ENCODE data around the gene SLC4A1. TPM values are rescaled to one million over a fixed set of nuclear protein-coding genes. Genes with fewer than 3 reads are reported as not detected.

The SLC4A1 gene
- total and polyA plus RNA-seq, 2 of the 13 experiments (the other 11 are each of a cell fraction or from before 2014, with no cell fraction given), result not detected

GRCh38 chr17:44257815-44258760 is 9.8 kb downstream of the SLC4A1 start:
- ChIA-PET POLR2A (interaction anchor here (0.9 to 1.1 kb wide), 2 partner anchors 22 kb away, joined by 3 to 4 read pairs; no protein-coding TSS in a partner anchor), CTCF (ENCODE audit: low intra/inter-chr PET ratio, low total read pairs) (no interaction called here)
- Histone ChIP-seq H3K27ac (ENCODE audit: extremely low read length, insufficient read depth, low read length) (no peak overlapping the region), H3K27me3 (ENCODE audit: control insufficient read depth in 1 of 2, insufficient read depth in 2 of 2, low read length in 2 of 2) (peaks cover 33 to 85% of the 10 kb centered on the region in 2 experiments), H4K20me1 (ENCODE audit: insufficient read depth, low read length) (no peaks in the 10 kb centered on the region), H3K4me3 (replicated peaks in 1 of 3; ENCODE audit: insufficient read depth in 1 of 3, low read depth in 2 of 3, low read length in 3 of 3) (no peak overlapping the region), H3K9me3 (ENCODE audit: low read length) (no peaks in the 10 kb centered on the region), H3K79me2 (ENCODE audit: insufficient read depth, low read length) (no peaks in the 10 kb centered on the region), H3K4me2 (ENCODE audit: low read depth, low read length) (no peak overlapping the region), H3K4me1 (ENCODE audit: insufficient read depth, low read length) (no peaks in the 10 kb centered on the region), H3K9ac (ENCODE audit: insufficient read depth, low read depth, low read length) (no peak overlapping the region), H3K36me3 (replicated peaks in 1 of 2; ENCODE audit: control insufficient read depth in 1 of 2, insufficient read depth in 2 of 2, low read length in 2 of 2) (no peaks in the 10 kb centered on the region), H2AFZ (ENCODE audit: low read length) (no peak overlapping the region)
- DNase-seq (ENCODE audit: low spot score), result no peak
- intact Hi-C loops (cut with micrococcal nuclease; ENCODE audit: unreplicated experiment) (no loop called here), in situ Hi-C loops (cut with HindIII; ENCODE audit: extremely low pct_ligation_motif_present, low pct_unique_long_range_greater_than_20kb) (no loop called here)
- BruUV-seq (replicated peaks), result no TSS peak
- FAIRE-seq, result no peak
- ATAC-seq, result peak; percentile 14
- 43% methylated on average over 23 of the region's 23 CpGs for WGBS (ENCODE audit: low lambda C conversion rate)
- TF ChIP-seq ZBTB49 (CRISPR knock-in tag; IDR thresholded peaks at IDR 0.05; ENCODE audit: borderline replicate concordance) (no peak), FOXJ3 (CRISPR knock-in tag; IDR thresholded peaks at IDR 0.05; ENCODE audit: borderline replicate concordance) (no peak), CREB1 (IDR thresholded peaks at IDR 0.05) (peak; percentile 59), CREB1 (CRISPR knock-in tag; IDR thresholded peaks at IDR 0.05) (no peak), GATAD2A (CRISPR knock-in tag; IDR thresholded peaks at IDR 0.05) (no peak), CEBPZ (IDR thresholded peaks at IDR 0.05; ENCODE audit: low read length) (no peak), ZNF12 (CRISPR knock-in tag; IDR thresholded peaks at IDR 0.05) (no peak)
- TF ChIP-seq, protein P1, sequence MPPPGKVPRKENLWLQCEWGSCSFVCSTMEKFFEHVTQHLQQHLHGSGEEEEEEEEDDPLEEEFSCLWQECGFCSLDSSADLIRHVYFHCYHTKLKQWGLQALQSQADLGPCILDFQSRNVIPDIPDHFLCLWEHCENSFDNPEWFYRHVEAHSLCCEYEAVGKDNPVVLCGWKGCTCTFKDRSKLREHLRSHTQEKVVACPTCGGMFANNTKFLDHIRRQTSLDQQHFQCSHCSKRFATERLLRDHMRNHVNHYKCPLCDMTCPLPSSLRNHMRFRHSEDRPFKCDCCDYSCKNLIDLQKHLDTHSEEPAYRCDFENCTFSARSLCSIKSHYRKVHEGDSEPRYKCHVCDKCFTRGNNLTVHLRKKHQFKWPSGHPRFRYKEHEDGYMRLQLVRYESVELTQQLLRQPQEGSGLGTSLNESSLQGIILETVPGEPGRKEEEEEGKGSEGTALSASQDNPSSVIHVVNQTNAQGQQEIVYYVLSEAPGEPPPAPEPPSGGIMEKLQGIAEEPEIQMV (CRISPR knock-in tag; IDR thresholded peaks at IDR 0.05; ENCODE audit: low read depth), result no peak
